Prostate gland (tissue), 2 donors: ENCODE results near the gene IFI27L2. TPM values are rescaled to one million over a fixed set of nuclear protein-coding genes. Genes with fewer than 3 reads are reported as not detected.
A peak's percentile ranks its signal among the peaks of the same experiment; 100 is the strongest.

Experiments
- DNase-seq: peaks from one replicate; pipeline ENCODE4 v3.0.0-alpha.2; 2019; ENCODE audit warnings: low spot score
- H3K27ac ChIP-seq, 2 donors: fragments of 200-600 bp; sonication (generic); 2 replicates each; pipeline ENCODE4 v1.5.1; 2017 to 2019
- H3K27me3 ChIP-seq: fragments of 200-600 bp; sonication (generic); replicated peaks from 2 replicates; pipeline ENCODE4 v1.5.1; 2019; ENCODE audit not compliant: insufficient read depth
- H3K36me3 ChIP-seq, 2 donors: fragments of 200-600 bp; sonication (generic); 1 replicate in 1 of 2; 2 replicates in 1 of 2; pipeline versions ENCODE4 v1.5.1 to v1.8.1; 2017 to 2019
- H3K4me1 ChIP-seq: fragments of 200-600 bp; sonication (generic); replicated peaks from 2 replicates; pipeline ENCODE4 v1.5.1; 2019
- H3K4me3 ChIP-seq, 2 donors: fragments of 200-600 bp; sonication (generic); 2 replicates each; pipeline ENCODE4 v1.5.1; 2017 to 2019
- H3K9me3 ChIP-seq: fragments of 200-600 bp; sonication (generic); 2 replicates; pipeline ENCODE4 v1.5.1; 2017
- POLR2A ChIP-seq: fragments of 450-650 bp; IDR thresholded peaks from one replicate; pipeline ENCODE4 v1.6.1; 2016; ENCODE audit warnings: antibody characterized with exemption, mild to moderate bottlenecking
- POLR2AphosphoS5 ChIP-seq: sonication (generic); formaldehyde crosslinking; IDR thresholded peaks from one replicate; pipeline ENCODE4 v1.6.1; 2017; ENCODE audit warnings: antibody characterized with exemption
- WGBS: methylation state at CpG from one replicate; pipeline ENCODE4 v1.1.5; 2018; 5-methylcytosine and 5-hydroxymethylcytosine counted together
- intact Hi-C: fragments of 100-400 bp; cut with DNase I; formaldehyde crosslinking; loops from one replicate; pipeline ENCODE4 v1.14.2; 2022
- total RNA-seq, 2 donors: library from RNA; depleted of rRNA; stranded (reverse); fragments of >200 nt; gene quantifications; one replicate each; pipeline ENCODE4 v1.1.0, GENCODE V29; 2016
- TF ChIP-seq, protein P1 (sequence below), 4 experiments: fragments of 200-600 bp in 2 of 4; fragments of 450-650 bp in 2 of 4; sonication (generic) in 2 of 4; IDR thresholded peaks; 1 replicate in 3 of 4; 2 replicates in 1 of 4; pipeline ENCODE4 v1.5.1; 2016 to 2019; ENCODE audit warnings: antibody characterized with exemption in 4 of 4, mild to moderate bottlenecking in 2 of 4, moderate library complexity in 2 of 4

IFI27L2 gene
- total RNA-seq, 2 donors from 2014 or later: 23.3 to 118 TPM

DNA sequence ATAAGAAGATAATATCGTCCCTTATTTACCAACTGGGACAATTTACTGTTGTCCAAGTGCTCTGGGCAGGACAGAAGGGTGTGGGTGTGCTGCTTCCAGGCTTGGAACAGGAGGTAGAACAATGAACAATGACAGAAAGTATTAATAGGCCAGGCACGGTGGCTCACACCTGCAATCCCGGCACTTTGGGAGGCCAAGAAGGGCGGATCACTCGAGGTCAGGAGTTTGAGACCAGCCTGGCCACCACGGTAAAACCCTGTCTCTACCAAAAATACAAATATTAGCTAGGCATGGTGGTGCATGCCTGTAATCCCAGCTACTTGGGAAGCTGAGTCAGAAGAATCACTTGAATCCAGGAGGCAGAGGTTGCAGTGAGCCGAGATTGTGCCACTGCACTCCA lies 16.3 kb downstream of the IFI27L2 start:
- intact Hi-C loops: no loop called here
- Histone ChIP-seq H3K36me3 (no peaks in the 10 kb centered on the region), H3K27me3 (no peaks in the 10 kb centered on the region), H3K27ac (no peak overlapping the region), H3K4me3 (no peak overlapping the region), H3K4me1 (no peaks in the 10 kb centered on the region), H3K9me3 (no peaks in the 10 kb centered on the region)
- no peak for TF ChIP-seq POLR2A
- TF ChIP-seq, protein P1, sequence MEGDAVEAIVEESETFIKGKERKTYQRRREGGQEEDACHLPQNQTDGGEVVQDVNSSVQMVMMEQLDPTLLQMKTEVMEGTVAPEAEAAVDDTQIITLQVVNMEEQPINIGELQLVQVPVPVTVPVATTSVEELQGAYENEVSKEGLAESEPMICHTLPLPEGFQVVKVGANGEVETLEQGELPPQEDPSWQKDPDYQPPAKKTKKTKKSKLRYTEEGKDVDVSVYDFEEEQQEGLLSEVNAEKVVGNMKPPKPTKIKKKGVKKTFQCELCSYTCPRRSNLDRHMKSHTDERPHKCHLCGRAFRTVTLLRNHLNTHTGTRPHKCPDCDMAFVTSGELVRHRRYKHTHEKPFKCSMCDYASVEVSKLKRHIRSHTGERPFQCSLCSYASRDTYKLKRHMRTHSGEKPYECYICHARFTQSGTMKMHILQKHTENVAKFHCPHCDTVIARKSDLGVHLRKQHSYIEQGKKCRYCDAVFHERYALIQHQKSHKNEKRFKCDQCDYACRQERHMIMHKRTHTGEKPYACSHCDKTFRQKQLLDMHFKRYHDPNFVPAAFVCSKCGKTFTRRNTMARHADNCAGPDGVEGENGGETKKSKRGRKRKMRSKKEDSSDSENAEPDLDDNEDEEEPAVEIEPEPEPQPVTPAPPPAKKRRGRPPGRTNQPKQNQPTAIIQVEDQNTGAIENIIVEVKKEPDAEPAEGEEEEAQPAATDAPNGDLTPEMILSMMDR (IDR thresholded peaks at IDR 0.05): no peak
- TF ChIP-seq POLR2AphosphoS5: no peak
- no peak for DNase-seq
- 66% methylated on average over 7 of the region's 7 CpGs for WGBS

DNA sequence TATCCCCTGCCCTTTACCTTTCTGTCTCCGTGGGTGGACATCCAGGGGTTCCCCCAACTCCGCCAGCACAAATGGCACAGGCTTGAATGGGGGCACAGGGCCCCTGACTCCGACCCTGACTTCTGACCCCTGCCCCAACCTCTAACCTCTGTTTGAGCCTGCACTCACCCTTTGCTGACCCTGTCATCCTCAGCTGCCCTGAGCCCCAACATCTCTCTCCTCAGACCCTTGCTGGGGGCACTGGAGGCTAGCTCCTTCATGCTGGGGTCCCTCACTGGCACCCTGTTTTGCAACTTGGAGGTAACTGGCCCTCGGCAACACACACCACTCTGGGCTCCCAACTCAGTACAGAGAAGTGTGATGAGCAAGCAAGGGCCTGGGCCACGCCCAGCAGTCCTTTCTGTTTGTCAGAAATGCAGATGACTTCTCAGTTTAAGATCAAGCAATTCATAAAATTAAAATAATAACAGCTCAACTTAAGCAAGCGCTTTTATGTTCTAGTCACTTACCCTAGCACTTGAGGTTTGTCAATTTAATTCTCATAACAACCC lies 16.8 kb downstream of the IFI27L2 start:
- no peak overlapping the region for H3K4me3 ChIP-seq
- WGBS: 85% methylated on average over 6 of the region's 6 CpGs
- H3K4me1 ChIP-seq: no peaks in the 10 kb centered on the region

DNA sequence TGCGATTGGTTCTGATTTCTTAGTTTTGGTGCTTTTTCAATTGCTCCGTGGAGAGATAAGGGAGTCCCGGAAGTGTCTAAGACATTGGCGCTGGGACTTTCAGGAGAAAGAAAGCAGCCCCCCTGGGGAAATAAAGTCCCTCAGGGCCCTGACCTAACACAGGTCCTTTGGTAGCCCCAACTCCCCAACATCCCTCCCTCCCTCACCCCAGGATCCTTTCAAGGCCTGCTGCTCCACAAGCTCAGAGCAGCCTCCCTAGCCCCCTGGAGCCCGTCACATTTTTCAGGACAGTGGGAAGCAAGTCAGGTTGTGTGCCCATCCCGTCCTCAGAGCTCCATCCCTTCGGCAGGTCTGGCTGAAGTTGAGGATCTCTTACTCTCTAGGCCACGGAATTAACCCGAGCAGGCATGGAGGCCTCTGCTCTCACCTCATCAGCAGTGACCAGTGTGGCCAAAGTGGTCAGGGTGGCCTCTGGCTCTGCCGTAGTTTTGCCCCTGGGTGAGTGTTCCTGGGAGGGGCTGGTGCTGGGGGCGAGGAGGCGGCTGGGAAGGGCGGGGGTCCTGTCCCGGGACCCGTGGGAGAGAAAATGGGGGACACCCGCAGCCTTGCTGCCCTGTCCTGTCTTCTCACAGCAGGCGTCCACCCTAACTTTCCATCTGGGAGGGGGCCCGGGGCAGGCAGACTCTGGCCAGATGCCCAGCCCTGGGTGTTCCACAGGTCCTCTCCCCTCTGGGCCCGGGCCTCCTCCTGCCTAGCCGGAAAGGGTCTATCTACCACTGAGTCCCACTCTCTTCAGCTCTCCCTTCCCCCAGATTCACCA lies 17.9 kb downstream of the IFI27L2 start:
- TF ChIP-seq, protein P1 (IDR thresholded peaks at IDR 0.05): no peak
- TF ChIP-seq POLR2AphosphoS5: no peak
- no peaks in the 10 kb centered on the region for H3K4me1 ChIP-seq
- peak overlapping the region in 1 of 2 donors; percentile 33 for H3K27ac ChIP-seq
- 85% methylated on average over 20 of the region's 20 CpGs for WGBS
- no peak overlapping the region for H3K4me3 ChIP-seq
- DNase-seq: no peak
- no peaks in the 10 kb centered on the region for H3K36me3 ChIP-seq
- H3K9me3 ChIP-seq: no peaks in the 10 kb centered on the region
- intact Hi-C loops: no loop called here
- H3K27me3 ChIP-seq: no peaks in the 10 kb centered on the region

More for the DNA sequence above, 16.8 kb downstream of the IFI27L2 start:
- intact Hi-C loops: no loop called here
- Histone ChIP-seq H3K9me3 (no peaks in the 10 kb centered on the region), H3K27me3 (no peaks in the 10 kb centered on the region), H3K27ac (no peak overlapping the region), H3K36me3 (no peaks in the 10 kb centered on the region)
- DNase-seq: no peak
- TF ChIP-seq, protein P1 (IDR thresholded peaks at IDR 0.05): no peak
- TF ChIP-seq POLR2AphosphoS5 (no peak), POLR2A (no peak)

DNA sequence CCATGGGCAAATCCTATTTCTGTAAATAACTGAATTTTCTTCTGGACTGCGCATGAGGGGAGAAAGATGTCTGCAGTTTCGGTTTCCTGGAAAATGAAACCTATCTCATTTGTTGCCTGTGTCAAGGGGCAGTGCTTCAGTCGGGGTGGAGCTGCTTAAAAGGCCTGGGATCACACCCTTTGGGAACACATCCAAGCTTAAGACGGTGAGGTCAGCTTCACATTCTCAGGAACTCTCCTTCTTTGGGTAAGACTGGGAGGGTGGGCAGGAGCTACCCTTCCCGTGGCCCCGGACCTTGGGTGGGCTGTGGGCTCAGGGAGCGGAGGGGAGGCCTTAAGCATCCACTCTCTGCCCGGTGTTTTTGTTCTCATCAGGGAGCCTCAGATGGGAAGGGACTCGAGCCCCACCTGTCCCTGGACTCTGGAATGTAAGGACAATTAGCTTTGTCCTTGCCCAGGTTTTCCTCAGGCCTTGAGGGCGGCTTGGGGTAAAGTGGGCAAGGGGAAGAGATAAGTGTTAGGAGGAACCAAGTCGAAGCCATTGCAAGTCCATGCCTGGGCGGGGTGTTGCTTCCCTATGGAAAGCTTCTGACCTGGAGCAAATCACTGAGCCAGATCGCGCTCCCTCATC lies 18.7 kb downstream of the IFI27L2 start, which contains the start of gene IFI27:
TSS of gene IFI27 (plus strand) at position 185 of the 630 bp plus-strand sequence.
- WGBS: 71% methylated on average over 11 of the region's 14 CpGs
- TF ChIP-seq POLR2A (no peak), POLR2AphosphoS5 (peak; percentile 39)
- TF ChIP-seq, protein P1 (IDR thresholded peaks at IDR 0.05): no peak
- H3K36me3 ChIP-seq: no peaks in the 10 kb centered on the region
- no peaks in the 10 kb centered on the region for H3K27me3 ChIP-seq
- H3K4me1 ChIP-seq: no peaks in the 10 kb centered on the region
- peak within 1 kb of the TSS in 1 of 2 donors; percentile 33 for H3K27ac ChIP-seq
- no peak within 1 kb of the TSS for H3K4me3 ChIP-seq
- DNase-seq: no peak
- H3K9me3 ChIP-seq: no peaks in the 10 kb centered on the region
- intact Hi-C loops: no loop called here
